Testis (tissue), 5 donors: ENCODE data around the gene RNASEH2B. TPM values are rescaled to one million over a fixed set of nuclear protein-coding genes. Genes with fewer than 3 reads are reported as not detected.

ENCODE experiments used
- DNase-seq: peaks from one replicate; pipeline ENCODE4 v3.0.0-alpha.2; 2019
- H3K27ac ChIP-seq, 2 donors: fragments of 200-600 bp; sonication (generic); one replicate each; pipeline ENCODE4 v1.5.1; 2019
- H3K27me3 ChIP-seq: fragments of 200-600 bp; sonication (generic); one replicate; pipeline ENCODE4 v1.5.1; 2019
- H3K36me3 ChIP-seq: fragments of 200-600 bp; sonication (generic); one replicate; pipeline ENCODE4 v1.5.1; 2017; ENCODE audit warnings: low read depth; ENCODE audit errors: missing control alignments
- H3K4me1 ChIP-seq: fragments of 200-600 bp; sonication (generic); one replicate; pipeline ENCODE4 v1.5.1; 2019
- H3K4me3 ChIP-seq, 2 donors: fragments of 200-600 bp; sonication (generic); one replicate each; pipeline ENCODE4 v1.5.1; 2017 to 2019
- H3K9me3 ChIP-seq: fragments of 200-600 bp; sonication (generic); one replicate; pipeline ENCODE4 v1.5.1; 2017
- POLR2A ChIP-seq: fragments of 450-650 bp; IDR thresholded peaks from one replicate; pipeline ENCODE4 v1.6.1; 2017; ENCODE audit warnings: antibody characterized with exemption, mild to moderate bottlenecking, moderate library complexity
- WGBS, 2 donors: methylation state at CpG; one replicate each; pipeline ENCODE4 v1.1.5; 2018; 5-methylcytosine and 5-hydroxymethylcytosine counted together
- intact Hi-C: fragments of 100-400 bp; cut with DNase I; formaldehyde crosslinking; loops from one replicate; pipeline ENCODE4 v1.15.1; 2023; ENCODE audit warnings: low total_unique reads
- long read RNA-seq, 2 donors: transcript quantifications; one replicate each; lab custom pipeline, GENCODE V29; 2026
- polyA plus RNA-seq: library from polyadenylated mRNA; stranded (reverse); fragments of 350-450 nt; fragmentation: Illumina TruSeq; extraction: RNeasy Lipid Tissue Mini Kit (QIAGEN cat#74804); gene quantifications from one replicate; pipeline ENCODE4 v1.2.3, GENCODE V29; 2014; ENCODE audit warnings: low read depth, low replicate concordance; ENCODE audit not compliant: insufficient read depth
- total RNA-seq, 2 donors: library from RNA; depleted of rRNA; stranded (reverse); fragments of >200 nt; gene quantifications; one replicate each; pipeline ENCODE4 v1.2.3, GENCODE V29; 2016
- TF ChIP-seq, protein P1 (sequence below), 3 experiments: fragments of 450-650 bp in 2 of 3; fragments of 200-600 bp in 1 of 3; sonication (generic) in 1 of 3; IDR thresholded peaks; one replicate each; pipeline ENCODE4 v1.5.1; 2016 to 2019; ENCODE audit warnings: antibody characterized with exemption in 3 of 3, mild to moderate bottlenecking in 2 of 3, moderate library complexity in 1 of 3

The RNASEH2B gene
- total RNA-seq: 10 to 100 TPM; 38.2 to 43.4 TPM
- 52.3 TPM for polyA plus RNA-seq
- long read RNA-seq, donor 1, full-length matches to known transcripts: 18 of 18 reads
- long read RNA-seq, donor 1, partial matches to known transcripts: 0 of 18 reads
- long read RNA-seq, donor 1, other reads (novel, unspliced or antisense): 0 of 18 reads
- long read RNA-seq, donor 2, full-length matches to known transcripts: 9 of 14 reads
- long read RNA-seq, donor 2, partial matches to known transcripts: 5 of 14 reads
- long read RNA-seq, donor 2, other reads (novel, unspliced or antisense): 0 of 14 reads

GRCh38 chr13:50909605-50910484, at the start of gene RNASEH2B:
RNASEH2B (plus strand) TSS chr13:50909791; CDS start chr13:50910077, 286 bp downstream.
- peak; percentile 71 for DNase-seq
- intact Hi-C loops: no loop called here
- H3K4me3 ChIP-seq: peak within 1 kb of the TSS; percentile 70 to 84
- no peaks in the 10 kb centered on the region for H3K9me3 ChIP-seq
- no peaks in the 10 kb centered on the region for H3K36me3 ChIP-seq
- no peaks in the 10 kb centered on the region for H3K27me3 ChIP-seq
- 0% methylated on average over 41 to 55 of the region's 107 CpGs for WGBS, 2 donors
- peaks cover 23% of the 10 kb centered on the region for H3K4me1 ChIP-seq
- H3K27ac ChIP-seq: peak within 1 kb of the TSS; percentile 77 to 90
- TF ChIP-seq, protein P1, sequence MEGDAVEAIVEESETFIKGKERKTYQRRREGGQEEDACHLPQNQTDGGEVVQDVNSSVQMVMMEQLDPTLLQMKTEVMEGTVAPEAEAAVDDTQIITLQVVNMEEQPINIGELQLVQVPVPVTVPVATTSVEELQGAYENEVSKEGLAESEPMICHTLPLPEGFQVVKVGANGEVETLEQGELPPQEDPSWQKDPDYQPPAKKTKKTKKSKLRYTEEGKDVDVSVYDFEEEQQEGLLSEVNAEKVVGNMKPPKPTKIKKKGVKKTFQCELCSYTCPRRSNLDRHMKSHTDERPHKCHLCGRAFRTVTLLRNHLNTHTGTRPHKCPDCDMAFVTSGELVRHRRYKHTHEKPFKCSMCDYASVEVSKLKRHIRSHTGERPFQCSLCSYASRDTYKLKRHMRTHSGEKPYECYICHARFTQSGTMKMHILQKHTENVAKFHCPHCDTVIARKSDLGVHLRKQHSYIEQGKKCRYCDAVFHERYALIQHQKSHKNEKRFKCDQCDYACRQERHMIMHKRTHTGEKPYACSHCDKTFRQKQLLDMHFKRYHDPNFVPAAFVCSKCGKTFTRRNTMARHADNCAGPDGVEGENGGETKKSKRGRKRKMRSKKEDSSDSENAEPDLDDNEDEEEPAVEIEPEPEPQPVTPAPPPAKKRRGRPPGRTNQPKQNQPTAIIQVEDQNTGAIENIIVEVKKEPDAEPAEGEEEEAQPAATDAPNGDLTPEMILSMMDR (IDR thresholded peaks at IDR 0.05): no peak
- TF ChIP-seq POLR2A: no peak

- TF ChIP-seq, protein P1 (IDR thresholded peaks at IDR 0.05): no peak
- TF ChIP-seq POLR2A: no peak
- intact Hi-C loops: no loop called here
- no peaks in the 10 kb centered on the region for H3K27me3 ChIP-seq
- H3K27ac ChIP-seq: no peak overlapping the region
- WGBS, 2 donors: 94 to 95% methylated on average over 1 of the region's 1 CpG
- DNase-seq: no peak
- no peaks in the 10 kb centered on the region for H3K4me1 ChIP-seq
- no peaks in the 10 kb centered on the region for H3K36me3 ChIP-seq
- H3K9me3 ChIP-seq: no peaks in the 10 kb centered on the region
- no peak overlapping the region for H3K4me3 ChIP-seq
These were observed 45.1 kb upstream of the RNASEH2B start for GRCh38 chr13:50864492-50864891.

DNA sequence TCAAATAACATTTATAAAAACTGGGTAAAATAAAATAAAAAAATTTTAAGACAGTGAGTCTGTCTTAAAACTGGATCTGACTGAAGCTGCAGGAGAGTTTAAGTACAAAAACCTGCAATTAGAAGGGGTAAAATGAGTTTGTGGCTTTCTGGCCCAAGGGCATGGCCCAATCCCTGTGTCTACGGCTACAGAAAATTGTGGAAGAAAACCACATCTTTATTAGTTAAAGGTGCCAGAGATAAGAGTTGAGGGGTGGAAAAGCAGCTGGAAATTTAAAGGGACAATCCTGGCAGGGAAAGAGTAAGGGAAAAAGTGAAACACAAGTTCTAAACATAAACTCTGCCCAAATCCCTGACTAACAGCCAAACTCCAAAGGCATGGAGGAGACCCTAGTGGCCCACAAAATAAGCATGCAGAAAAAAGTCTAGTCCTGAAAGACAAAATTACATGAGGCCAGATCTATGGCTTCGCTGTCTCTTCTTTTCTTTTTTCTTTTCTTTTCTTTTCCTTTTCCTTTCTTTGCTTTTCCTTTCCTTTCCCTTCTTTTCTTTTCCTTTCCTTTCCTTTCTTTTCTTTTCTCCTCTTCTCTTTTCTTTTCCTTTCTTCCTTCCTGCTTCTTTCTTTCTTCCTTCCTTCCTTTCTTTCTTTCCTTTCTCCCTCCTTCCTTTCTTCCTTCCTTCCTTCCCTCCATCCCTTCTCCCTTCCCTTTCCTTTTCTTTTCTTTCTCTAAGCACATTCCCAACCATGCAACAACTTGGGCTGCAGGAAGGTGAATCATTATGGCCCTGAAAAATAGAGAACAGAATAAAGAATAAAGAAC, 42.6 kb upstream of the RNASEH2B start:
- Histone ChIP-seq H3K9me3 (no peaks in the 10 kb centered on the region), H3K36me3 (no peaks in the 10 kb centered on the region), H3K4me1 (no peaks in the 10 kb centered on the region), H3K27ac (no peak overlapping the region), H3K4me3 (no peak overlapping the region), H3K27me3 (no peaks in the 10 kb centered on the region)
- DNase-seq: no peak
- WGBS, 2 donors: 66 to 77% methylated on average over 2 of the region's 2 CpGs
- intact Hi-C loops: no loop called here
- TF ChIP-seq, protein P1 (IDR thresholded peaks at IDR 0.05): no peak
- no peak for TF ChIP-seq POLR2A

GRCh38 chr13:50867637-50867945, 42.0 kb upstream of the RNASEH2B start:
- Histone ChIP-seq H3K27ac (no peak overlapping the region), H3K9me3 (no peaks in the 10 kb centered on the region), H3K27me3 (no peaks in the 10 kb centered on the region), H3K36me3 (no peaks in the 10 kb centered on the region), H3K4me1 (no peaks in the 10 kb centered on the region), H3K4me3 (no peak overlapping the region)
- no peak for DNase-seq
- intact Hi-C loops: no loop called here
- 78 to 85% methylated on average over 3 of the region's 3 CpGs for WGBS, 2 donors
- TF ChIP-seq, protein P1 (IDR thresholded peaks at IDR 0.05): no peak
- no peak for TF ChIP-seq POLR2A
